Stimulated activated CD4-positive, alpha-beta T cell treated with anti-CD3 and anti-CD28 coated beads, Interleukin-1b, Interleukin-23, amount 100 ng/mL, for 1 hour (primary cell): ENCODE measurements around the gene MKRN3.

Experiments used
- DNase-seq, 2 donors: peaks; one replicate each; pipeline ENCODE4 v3.0.0-alpha.2; 2020; ENCODE audit warnings: low read depth in 2 of 2

MKRN3 gene

DNA sequence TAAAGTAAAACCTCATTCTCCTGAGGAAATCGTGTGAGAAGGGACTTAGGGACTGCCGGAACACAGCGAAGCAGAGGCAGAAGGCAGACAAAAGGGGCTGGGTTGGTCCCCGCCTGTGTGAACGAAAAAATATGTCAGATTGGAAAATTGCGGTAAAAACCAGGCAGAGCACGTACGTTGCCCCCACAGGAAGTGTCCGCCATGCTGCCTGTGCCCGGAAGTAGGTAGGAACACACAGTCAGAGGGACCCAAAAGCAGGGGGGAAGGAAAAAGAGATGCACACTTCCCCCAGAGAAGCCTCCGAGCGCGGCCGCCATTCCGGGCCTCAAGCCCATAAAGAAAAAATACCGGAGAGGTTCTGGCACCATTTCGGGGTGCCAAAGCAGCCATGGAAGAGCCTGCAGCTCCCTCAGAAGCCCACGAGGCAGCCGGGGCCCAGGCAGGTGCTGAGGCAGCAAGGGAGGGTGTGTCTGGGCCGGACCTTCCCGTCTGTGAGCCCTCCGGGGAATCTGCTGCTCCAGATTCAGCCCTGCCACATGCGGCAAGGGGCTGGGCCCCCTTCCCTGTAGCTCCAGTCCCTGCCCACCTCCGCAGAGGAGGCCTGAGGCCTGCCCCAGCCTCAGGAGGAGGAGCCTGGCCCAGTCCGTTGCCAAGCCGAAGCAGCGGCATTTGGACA lies at the start of gene MKRN3:
TSS of gene MKRN3 (plus strand) at position 280 of the 676 bp plus-strand sequence. CDS start at position 389, 109 bp downstream.
- peak in 1 of 2 donors; percentile 15 for DNase-seq

DNA sequence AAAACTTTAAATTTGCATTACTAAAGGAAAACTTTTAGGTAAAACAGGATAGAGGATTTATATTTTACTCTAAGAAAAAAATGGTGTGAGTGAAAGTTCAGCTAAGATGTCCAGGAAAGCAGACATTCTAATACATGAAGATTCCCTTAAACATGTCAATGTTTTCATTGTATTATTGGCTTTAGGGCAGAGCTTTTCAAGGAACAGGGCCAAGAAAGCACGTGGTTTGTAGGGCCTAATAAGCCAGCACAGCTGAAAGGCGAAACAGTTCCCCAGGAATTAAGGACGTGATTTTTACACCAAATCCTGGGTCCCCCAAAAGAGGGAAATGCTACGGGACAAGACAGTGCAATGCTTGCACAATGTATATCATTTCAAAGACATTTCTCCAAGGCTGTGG lies 48.6 kb upstream of the MKRN3 start:
- no peak for DNase-seq

DNA sequence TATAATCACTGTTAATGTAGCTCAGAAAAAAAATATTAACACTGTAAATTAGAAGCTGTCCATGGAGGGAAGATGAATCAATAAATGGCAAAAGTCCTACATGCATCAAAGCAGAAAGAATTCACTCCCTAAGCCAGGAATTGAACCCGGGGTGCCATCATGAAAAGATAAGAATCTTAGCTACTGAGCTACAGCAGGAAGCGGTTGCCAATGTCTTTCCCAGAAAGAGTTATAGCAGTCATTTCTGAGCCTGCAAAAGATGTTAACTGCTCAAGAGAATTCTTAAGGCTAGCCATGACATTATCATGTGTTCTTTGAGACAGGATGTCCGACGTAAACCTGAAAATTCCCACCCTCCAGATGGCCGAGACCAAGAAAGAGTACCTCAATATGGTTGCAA lies 47.4 kb upstream of the MKRN3 start:
- no peak for DNase-seq

DNA sequence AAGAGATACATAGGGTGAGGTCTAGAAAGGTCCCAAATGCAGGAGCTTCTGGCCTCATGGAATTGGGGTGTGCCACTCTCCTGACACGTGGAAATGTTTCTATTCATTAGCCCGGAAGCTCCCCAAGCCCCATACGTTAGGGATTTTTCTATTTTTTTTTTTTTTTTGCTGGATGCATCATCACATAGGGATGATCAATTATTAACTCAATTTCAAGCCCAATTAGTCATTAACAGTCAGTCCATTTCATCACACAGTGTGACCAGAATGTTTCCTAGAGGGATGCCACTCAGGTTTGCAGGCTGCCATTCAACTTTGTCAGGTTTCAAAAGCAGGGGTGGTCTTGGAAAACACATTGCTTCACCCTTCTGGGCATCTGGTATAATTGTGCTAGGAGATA lies 40.7 kb upstream of the MKRN3 start:
- no peak for DNase-seq

DNA sequence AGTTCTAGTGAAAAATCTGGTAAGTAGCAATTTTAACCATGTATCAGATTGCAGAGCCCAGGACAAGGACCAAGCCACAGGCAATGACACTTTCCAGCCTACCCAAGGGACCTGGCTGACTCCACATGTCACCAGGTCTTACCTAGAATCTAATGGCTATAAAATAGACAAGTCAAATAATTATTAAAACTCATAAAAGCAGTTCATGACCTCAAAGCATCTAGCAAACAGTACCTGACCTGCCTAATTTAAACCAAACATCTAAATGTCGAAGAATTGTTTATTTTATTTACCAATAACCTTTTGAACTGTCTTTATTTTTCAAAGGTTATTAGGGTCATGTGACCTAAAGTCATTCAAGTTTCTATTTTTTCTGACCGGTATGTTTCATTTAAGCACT lies 35.6 kb upstream of the MKRN3 start:
- no peak for DNase-seq

DNA sequence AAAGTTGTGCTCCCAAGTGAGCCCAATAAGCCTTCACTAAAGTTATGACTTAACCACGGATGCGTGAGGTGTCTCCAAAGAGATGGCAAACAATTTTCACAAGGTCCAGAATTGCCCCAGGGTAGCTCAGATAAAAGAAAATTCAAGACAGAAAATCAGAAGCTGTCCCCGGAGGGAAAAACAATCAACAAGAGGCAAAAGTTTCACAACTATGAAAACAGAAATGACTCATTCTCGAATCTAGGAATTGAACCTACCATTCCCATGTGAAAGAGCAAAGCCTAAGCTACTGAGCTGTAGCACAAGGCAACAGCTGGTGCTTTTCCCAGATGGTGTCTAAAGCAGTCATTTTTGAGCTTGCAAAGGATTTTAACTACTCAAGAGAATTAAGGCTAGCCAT lies 33.5 kb upstream of the MKRN3 start:
- no peak for DNase-seq

DNA sequence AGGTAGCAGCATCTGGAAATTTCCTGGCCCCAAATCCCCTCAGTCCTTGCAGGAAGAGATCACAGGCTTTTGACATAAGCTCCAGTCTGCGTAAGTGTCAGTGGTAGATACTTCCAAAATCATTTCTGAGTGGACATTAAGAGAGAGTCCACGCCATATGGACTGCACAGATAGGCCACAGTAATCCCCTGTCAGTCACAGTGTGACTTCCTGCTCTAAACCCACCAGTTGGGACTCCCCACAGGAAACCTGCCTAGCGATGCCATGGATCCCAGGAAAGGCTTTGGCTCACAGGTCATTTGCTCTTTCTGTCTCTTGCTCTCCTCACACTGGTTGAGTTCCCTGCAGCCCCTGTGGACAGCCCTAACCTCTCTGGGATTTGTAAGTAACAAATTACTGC lies 28.8 kb upstream of the MKRN3 start:
- DNase-seq: no peak

DNA sequence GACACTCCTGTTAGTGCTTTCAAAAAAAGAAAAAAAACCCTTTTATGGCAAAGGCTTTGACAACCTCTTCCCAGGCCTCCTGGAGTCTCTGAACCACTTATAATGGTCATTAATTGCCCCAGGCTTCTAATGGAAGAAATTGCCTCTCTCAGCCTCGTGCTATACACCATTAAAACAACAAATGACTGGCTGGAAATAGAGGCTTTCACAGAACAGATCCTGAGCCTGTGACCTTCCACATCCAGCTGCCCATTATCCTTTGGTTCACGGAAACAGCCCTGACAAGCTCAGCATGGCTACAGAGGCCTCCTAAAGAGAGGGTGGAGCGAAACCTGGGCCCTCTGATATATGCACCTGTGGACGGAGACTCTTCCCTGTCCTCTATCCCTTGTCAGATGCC lies 26.8 kb upstream of the MKRN3 start:
- DNase-seq: no peak

DNA sequence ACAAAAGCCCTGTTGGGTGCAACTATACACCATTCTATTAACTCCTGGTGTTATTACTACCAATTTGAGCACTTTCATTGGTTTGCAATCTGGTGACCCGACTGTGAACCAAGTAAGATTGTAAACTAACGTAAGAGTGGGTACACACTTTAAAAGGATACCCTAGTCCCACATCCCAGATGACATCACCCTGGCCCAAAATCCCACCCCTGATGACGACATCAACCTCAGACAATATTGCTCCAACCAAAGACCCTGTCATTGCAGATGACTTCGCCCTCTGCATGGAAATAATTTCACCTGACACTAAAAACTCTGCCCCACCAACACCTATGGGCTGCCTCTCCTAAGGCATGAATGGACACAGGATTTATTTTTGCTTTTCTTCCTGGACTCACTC lies 25.6 kb upstream of the MKRN3 start:
- DNase-seq: no peak

DNA sequence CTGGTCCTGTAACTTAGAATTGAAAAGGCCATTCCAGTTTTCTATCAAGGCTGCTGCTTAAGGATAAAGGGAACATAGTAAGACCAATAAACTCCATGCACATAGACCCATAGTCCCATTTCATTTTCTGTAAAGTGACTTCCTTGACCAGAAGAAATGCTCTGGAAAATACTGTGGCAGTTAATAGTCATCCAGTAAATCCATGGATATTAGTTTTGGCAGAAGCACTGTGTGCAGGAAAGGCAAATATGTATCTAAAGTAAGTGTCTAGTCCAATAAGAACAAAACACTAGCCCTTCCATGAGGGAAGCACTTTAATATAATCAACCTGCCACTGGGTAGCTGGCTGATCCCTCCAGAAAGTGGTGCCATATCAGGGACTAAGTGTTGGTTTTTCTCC lies 19.3 kb upstream of the MKRN3 start:
- no peak for DNase-seq

DNA sequence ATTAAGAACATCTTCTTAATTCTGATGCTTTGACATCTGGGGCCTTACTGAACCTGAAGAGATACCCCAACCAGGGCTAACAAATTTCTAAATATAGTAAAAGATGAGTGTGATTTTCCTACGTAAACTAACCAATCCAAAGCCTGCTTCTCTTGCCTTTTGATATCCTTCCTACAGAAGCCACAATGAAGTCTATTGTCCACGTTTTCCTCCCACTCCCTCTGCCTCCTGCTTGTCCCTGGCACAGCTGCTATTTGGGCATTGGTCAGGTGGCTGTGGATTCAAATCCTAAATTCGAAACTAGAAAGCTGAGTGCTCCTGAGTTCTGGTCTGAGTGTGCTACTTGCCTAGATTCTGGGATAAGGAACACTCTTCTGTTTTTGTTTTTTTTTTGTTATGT lies 17.4 kb upstream of the MKRN3 start:
- no peak for DNase-seq

DNA sequence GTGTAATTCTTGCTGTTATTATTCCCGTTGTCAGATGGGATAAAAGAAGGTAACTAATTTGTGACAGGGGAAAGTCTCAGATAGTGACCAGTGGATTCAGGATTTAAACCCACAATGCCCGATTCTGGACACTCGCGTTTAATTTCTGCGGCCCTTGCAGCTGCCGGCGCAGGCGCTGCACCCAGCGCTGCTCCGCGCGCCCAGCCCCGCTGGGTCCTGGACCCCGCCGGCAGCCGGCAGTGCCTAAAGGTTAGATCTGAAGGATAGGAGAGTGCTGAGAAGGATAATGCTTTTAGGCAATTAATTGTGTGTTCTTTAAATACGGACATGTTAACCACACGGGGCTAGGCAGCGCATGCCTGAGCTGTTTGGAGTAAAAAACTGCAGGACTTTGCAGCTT lies 3.6 kb upstream of the MKRN3 start:
- DNase-seq: no peak

DNA sequence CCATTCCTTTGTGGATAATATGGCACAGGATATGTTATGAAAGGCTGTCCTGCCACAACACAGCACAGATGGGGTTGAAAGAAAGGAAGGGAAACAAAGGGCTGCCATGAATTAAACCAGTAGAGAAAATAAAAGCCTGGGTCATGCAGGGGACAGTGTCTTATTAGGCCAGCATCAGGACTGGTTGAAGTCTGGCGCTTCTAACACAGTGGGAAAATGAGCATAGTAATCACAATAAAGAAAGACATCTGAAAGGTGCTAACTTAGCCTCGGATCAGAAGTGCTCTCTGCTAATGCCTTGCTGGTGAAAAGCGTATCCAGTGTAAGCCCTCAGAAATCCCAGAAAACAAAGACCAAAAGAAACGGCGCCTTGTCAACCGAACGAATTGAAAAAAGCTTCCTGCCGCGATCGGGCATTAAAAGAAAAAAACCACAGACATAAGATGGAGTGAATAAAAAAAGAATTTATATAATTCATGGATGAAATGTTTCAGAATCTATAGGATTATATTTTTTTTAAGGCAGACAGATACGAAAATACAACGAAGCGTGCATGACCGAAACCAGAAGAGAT lies 566 bp upstream of the MKRN3 start:
- no peak for DNase-seq

DNA sequence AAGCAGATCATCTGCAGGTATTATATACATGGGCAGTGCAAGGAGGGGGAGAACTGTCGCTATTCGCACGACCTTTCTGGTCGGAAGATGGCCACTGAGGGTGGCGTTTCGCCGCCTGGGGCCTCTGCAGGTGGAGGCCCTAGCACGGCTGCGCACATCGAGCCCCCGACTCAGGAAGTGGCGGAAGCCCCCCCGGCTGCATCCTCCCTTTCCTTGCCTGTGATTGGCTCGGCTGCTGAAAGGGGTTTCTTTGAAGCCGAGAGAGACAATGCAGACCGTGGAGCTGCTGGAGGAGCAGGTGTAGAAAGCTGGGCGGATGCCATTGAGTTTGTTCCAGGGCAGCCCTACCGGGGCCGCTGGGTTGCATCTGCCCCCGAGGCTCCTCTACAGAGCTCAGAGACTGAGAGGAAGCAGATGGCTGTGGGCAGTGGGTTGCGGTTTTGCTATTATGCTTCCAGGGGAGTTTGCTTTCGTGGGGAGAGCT lies 639 bp downstream of the MKRN3 start:
- no peak for DNase-seq

DNA sequence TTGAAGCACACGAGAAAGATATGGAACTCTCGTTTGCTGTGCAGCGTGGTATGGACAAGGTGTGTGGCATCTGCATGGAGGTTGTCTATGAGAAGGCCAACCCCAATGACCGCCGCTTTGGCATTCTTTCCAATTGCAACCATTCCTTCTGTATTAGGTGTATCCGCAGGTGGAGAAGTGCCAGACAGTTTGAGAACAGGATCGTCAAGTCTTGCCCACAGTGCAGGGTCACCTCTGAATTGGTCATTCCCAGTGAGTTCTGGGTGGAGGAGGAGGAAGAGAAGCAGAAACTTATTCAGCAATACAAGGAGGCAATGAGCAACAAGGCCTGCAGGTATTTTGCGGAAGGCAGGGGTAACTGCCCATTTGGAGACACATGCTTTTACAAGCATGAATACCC lies 1.2 kb downstream of the MKRN3 start:
- DNase-seq: no peak

DNA sequence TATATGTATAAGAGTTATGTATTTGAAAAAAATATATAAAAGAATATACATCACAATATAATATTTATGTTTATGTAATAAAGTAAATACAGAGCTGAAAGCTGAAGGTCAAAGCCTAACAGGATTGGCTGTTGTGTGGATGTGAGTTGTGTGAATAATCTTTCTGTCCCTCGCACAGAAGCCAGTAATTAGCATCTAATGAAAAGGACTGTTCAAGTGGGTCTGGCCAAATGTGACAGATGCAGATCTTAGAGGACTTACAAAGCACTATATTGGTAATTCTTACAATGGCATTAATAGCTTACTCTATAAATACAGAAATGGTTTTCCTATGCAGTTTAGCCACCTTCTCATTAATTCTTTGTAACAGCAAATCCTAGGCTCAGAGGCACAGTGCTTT lies 2.4 kb downstream of the MKRN3 start:
- no peak for DNase-seq

DNA sequence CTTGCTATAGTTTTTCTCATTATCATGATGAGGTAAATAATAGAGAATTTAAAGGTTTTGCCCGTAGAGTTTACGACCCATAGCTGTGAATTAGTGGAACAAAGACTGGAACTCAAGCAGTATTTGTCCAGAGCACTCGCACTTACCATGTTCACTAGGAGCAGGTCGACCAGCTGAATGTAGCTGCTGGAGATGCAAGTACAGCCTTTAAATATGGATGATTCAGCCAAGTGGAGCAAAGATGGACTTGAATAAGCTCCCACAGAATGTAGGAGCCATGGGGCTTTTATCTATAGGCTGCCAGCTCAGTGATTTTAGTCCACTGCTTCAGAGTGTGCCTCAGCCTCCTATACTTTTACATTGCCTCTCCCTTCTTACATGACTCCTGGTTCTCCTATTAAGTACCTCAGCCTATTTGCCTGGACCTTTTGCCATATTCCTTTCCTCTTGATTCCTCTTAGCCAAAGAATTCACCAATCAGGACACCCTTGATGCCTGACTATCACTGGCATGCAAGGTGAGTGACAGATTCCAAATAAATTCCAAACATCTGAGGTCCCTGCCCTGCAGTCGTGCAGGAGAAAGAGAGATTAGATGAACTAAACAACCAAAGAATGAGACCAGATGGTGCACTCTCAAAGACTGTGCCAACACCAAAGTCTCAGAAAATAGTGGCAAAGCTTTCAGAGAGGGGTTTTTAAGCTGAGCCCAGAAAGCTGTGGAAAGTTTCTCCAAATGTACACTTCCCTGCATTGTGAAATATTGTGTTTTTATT lies 3.9 kb downstream of the MKRN3 start:
- DNase-seq: no peak

DNA sequence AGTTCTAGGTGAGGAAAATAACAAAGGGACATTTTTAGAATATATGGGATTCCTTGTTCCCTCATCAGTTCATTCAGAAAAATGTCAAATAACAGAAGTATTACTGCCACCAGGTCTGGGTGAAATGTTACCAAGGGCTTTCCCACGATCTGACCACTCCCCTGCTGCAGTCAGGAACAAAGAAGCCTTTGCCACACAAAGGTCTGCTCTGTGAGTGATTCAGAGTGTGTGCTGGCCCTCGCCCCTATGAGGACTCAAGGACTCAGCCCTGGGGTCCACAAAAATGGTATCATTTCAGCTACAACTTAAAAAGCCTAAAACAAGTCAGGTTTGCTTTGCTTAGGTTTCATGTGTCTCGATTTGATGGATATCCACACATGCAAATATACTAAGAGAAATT lies 5.0 kb downstream of the MKRN3 start:
- DNase-seq: no peak

DNA sequence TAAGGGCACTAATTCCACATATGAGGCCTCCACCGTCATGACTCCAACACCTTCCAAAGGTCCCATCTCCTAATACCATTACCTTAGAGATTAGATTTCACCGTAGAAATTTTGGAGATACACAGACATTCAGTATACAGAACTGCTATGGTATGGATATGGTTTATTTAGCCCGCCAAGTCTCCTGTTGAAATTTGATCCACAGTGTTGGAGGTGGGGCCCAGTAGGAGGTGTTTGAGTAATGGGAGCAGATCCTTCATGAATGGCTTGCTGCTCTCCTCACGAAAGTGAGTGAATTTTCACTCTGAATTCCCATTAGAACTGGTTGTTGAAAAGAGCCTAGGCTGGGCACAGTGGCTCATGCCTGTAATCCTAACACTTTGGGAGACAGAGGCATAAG lies 7.4 kb downstream of the MKRN3 start:
- no peak for DNase-seq

DNA sequence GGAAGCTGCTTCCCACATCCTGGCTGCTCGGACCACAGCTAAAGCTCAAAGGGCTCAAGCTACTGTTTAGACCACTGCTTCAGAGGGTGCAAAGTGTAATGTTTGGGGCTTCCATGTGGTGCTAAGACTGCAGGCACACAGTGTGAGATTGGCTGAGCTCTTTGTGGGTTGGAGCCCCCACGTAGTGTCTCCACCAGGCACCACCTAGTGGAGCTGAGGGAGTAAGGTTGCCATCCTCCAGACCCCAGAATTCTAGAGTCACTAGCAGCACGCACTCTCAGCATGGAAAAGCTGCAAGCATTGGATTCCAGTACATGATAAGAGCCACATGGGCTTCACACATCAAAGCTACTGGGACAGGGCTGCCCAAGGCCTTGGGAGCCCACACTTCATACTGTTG lies 9.3 kb downstream of the MKRN3 start:
- DNase-seq: no peak

DNA sequence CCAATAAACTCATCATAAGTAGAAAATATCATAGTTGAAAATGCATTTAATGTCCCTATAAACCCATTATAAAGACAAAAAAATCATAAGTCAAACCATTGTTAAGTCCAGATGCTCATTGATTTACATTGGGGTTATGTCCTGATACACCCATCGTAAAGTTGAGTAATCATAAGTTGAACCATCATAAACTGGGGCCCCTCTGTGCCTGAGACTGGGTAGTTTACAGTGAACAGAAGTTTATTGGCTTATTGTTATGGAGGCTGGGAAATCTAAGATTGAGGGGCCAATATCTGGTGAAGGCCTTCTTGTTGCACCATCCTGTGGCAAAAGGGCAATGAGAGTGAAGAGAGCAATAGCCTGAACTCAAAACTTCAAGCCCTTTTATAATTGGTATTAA lies 10.6 kb downstream of the MKRN3 start:
- DNase-seq: no peak

DNA sequence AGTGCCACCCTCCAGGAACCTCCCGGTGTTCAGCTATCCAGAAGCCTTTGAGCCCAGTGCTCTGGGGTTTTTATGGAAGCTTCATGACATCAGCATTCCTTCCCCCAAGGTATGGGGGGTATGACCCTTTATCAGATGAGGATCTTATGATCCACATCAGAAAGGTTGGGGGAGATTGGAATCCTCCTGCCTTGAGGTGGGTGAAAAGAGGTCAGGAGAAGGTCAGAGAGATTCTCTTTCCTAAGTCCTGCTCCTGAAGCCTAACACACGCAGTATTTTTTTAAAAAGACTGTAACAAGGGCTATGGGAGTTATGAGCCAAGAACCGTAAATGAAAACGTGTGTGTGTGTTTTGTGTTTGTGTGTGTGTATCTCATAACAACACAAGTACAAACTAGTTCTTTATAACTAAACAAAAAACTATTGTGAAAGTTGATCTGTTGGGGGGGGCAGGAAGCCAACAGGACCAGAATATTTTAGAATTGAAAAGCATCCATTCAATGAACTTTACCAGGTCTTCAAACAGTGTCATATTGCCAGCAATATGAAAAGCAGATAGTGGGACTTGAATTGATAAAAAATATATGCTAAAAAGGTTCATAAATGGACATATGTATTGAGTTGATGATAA lies 13.2 kb downstream of the MKRN3 start:
- no peak for DNase-seq

DNA sequence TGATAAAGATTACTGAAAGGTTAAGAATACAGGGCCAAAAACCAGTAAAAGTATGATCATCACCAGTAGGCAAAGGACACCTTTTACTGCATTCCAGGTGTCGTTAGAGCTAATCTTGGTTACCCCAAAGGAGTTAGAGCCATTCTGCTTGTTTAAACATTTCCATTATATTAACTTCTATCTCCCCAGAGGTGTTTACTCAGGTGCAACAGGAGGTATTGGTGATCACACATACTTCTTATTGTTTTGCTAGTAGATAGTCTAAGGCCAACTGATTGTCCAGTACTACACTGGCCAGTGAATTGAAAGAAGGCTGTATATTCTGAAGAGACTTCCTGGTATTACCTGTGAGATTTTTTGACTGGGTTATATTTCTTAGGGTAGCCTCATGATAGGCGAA lies 22.8 kb downstream of the MKRN3 start:
- DNase-seq: no peak
